Activated T-helper 1 cell treated with anti-CD3 and anti-CD28 coated beads, Interleukin-12 subunit alpha, Interleukin-12 subunit beta, Interleukin-2, Interleukin-4 antibody, amounts not matched to agents 30 ng/mL and 10 ng/mL and 1 ng/mL, durations not matched to agents 14 hours and 24 hours and 36 hours (primary cell): ENCODE results near the gene LIG3. TPM values are rescaled to one million over a fixed set of nuclear protein-coding genes. Genes with fewer than 3 reads are reported as not detected.

Source experiments
- DNase-seq: peaks from one replicate; pipeline ENCODE4 v3.0.0; 2021; ENCODE audit warnings: low spot score
- H3K27ac Mint-ChIP-seq: one replicate; pipeline ENCODE4 v1.8.0; 2021; ENCODE audit warnings: mild to moderate bottlenecking, mixed read lengths
- H3K27me3 Mint-ChIP-seq: one replicate; pipeline ENCODE4 v1.8.0; 2022; ENCODE audit warnings: mild to moderate bottlenecking, moderate library complexity, mixed read lengths; ENCODE audit not compliant: insufficient read depth
- H3K36me3 Mint-ChIP-seq: one replicate; pipeline ENCODE4 v1.8.0; 2021; ENCODE audit warnings: low read depth, mixed read lengths
- H3K4me1 Mint-ChIP-seq: one replicate; pipeline ENCODE4 v1.8.0; 2021; ENCODE audit warnings: low read depth, mixed read lengths
- H3K4me3 Mint-ChIP-seq: one replicate; pipeline ENCODE4 v1.8.0; 2021; ENCODE audit warnings: mild to moderate bottlenecking, moderate library complexity, mixed read lengths
- H3K9me3 Mint-ChIP-seq: one replicate; pipeline ENCODE4 v1.8.0; 2021; ENCODE audit warnings: mixed read lengths
- intact Hi-C: fragments of 100-400 bp; cut with micrococcal nuclease; formaldehyde crosslinking; loops from one replicate; pipeline ENCODE4 v1.15.1; 2024
- total RNA-seq: library from RNA; stranded (reverse); gene quantifications from 2 replicates; pipeline ENCODE4 v1.2.3, GENCODE V29; 2022

The LIG3 gene
- total RNA-seq, 1 donor from 2014 or later, result 75.2 TPM

DNA sequence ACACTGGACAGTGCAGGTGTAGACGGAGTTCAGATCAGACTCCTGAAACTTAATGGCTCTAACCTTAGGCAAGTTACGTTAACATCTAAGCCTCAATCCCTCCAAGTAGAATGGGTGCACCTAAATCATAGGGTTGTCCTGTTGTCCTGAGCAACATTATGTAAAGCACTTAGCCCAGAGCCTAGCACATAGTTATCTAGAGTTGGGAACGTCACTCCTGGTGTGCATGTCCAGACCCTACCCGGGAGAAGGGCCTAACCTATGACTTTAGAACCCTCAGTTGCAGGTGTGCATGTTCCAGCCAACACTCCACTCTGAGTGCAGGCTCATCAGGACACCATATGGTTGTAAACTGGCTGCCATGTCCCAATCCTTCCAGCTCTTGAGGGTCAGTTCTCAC, 26.0 kb downstream of the LIG3 start:
- Mint-ChIP-seq H3K4me1 (no peaks in the 10 kb centered on the region), H3K4me3 (no peak overlapping the region), H3K36me3 (peaks cover 59% of the 10 kb centered on the region), H3K9me3 (no peaks in the 10 kb centered on the region), H3K27ac (no peak overlapping the region), H3K27me3 (no peaks in the 10 kb centered on the region)
- DNase-seq, result no peak
- intact Hi-C loops, result no loop called here

DNA sequence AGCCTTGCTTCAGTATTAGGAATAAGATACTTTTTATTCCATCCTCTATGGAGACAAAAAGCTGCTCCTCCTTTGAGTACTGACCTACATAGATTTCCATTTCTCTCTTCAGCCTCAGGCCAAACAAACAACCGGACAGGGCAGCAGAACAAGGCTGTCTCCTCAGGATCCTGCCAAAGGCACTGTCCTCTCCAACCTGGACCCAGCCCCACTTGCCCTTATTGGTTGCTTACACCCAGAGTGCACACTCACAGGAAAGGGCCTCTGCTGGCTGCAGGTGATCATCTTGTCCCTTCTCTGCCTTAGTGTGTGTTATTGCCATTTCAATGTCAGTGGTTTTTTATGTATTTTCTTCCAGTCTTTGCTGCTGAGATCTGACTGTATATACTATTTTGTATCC, 26.6 kb downstream of the LIG3 start:
- Mint-ChIP-seq H3K9me3 (no peaks in the 10 kb centered on the region), H3K4me1 (no peaks in the 10 kb centered on the region), H3K4me3 (no peak overlapping the region), H3K36me3 (peaks cover 60% of the 10 kb centered on the region), H3K27ac (no peak overlapping the region), H3K27me3 (no peaks in the 10 kb centered on the region)
- intact Hi-C loops, result no loop called here
- DNase-seq, result no peak

DNA sequence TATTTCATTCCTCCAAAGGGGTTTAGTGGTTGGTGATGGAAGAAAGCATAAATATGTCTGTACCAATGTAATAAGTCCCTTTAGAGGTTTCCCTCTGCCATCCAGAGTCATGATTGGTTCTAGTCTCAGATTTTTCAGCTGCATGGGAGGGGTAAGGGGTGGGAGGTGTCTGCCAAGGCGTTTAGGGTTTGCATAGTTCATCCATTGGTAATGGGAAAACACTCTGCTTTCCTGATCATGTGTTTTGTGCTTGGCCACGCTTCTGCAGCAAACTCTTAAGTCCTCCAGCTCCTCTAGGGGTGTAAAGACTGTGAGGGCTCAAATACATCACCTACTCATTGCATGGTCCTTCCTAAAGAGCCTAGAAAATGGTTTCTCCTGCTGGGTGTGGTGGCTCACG, 29.8 kb downstream of the LIG3 start:
- Mint-ChIP-seq H3K27me3 (no peaks in the 10 kb centered on the region), H3K36me3 (peaks cover 42% of the 10 kb centered on the region), H3K4me3 (no peak overlapping the region), H3K4me1 (no peaks in the 10 kb centered on the region), H3K9me3 (no peaks in the 10 kb centered on the region), H3K27ac (no peak overlapping the region)
- no peak for DNase-seq
- intact Hi-C loops, result no loop called here

DNA sequence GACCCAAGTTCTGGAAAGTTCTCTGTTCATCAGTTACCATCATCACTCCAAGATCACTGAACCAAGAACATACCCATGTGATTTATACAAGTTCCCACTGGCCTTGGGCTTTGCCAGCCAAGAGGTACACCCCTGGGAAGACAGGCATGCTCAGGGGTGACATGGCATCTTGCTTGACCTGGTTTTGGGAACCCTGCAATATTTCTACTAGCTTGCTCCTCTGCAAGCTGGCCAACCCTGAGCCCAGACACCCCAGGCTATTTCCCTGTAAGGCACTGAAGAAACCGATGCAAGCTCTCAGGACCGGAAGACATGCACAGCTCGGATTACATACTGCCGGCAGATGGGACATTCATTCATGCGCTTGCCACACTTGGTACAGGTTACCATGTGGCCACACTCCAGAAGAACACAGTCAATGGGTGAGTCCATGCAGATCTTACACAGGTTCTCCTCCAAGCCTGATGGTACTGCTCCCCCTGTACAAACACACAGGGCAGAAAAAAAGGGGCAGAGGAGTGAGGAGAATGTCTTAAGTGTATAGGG, 31.4 kb downstream of the LIG3 start:
- Mint-ChIP-seq H3K27ac (no peak overlapping the region), H3K36me3 (peaks cover 42% of the 10 kb centered on the region)
- intact Hi-C loops, result no loop called here

DNA sequence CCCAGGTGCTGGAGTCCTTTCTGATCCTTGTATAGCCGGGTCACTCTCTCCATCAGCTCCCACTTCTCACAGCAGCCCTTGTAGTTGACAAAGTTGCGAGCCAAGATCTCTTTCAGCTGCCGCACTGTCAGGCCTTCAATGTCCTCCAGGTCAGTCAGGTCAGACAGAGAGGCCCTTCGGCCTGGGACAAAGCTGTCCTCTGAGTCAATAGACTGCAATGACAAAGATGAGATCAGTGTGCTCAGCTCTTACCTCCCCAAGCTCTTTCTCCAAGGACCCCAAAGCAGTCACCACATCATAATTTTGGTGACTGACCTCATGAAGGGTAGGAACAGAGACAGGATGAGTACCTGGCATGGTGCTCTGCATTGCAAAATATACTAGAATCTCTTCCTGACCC, 36.1 kb downstream of the LIG3 start:
- peaks cover 50% of the 10 kb centered on the region for H3K36me3 Mint-ChIP-seq
- no peaks in the 10 kb centered on the region for H3K9me3 Mint-ChIP-seq
- no peak overlapping the region for H3K27ac Mint-ChIP-seq
- intact Hi-C loops, result no loop called here
- no peak overlapping the region for H3K4me3 Mint-ChIP-seq
- H3K27me3 Mint-ChIP-seq, result no peaks in the 10 kb centered on the region
- H3K4me1 Mint-ChIP-seq, result peaks cover 33% of the 10 kb centered on the region
- DNase-seq, result no peak

More for the DNA sequence above, 31.4 kb downstream of the LIG3 start:
- H3K27me3 Mint-ChIP-seq, result no peaks in the 10 kb centered on the region
- no peak overlapping the region for H3K4me3 Mint-ChIP-seq
- H3K9me3 Mint-ChIP-seq, result no peaks in the 10 kb centered on the region
- H3K4me1 Mint-ChIP-seq, result no peaks in the 10 kb centered on the region
- DNase-seq, result no peak

DNA sequence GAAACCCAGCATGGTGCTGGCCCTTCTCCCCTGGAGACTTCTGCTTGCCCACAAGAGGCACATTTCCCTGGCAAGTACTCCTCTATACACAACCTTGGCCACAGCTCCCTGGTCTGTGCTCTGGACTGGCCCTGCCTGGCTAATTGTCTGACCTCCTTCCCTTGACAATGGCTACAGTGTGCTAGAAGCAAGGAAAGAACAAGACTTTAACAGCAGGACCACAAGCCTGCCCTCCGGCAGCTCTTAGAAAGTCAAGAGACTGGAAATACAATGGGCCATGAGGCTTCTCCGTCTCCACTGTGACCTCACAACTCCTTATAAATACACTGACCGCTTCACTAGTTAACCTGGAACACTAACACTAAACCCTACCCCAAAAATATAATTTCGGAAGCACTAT, 36.7 kb downstream of the LIG3 start:
- no peaks in the 10 kb centered on the region for H3K9me3 Mint-ChIP-seq
- no peak for DNase-seq
- peaks cover 39% of the 10 kb centered on the region for H3K4me1 Mint-ChIP-seq
- no peak overlapping the region for H3K4me3 Mint-ChIP-seq
- H3K27me3 Mint-ChIP-seq, result no peaks in the 10 kb centered on the region
- peaks cover 48% of the 10 kb centered on the region for H3K36me3 Mint-ChIP-seq
- intact Hi-C loops, result no loop called here
- no peak overlapping the region for H3K27ac Mint-ChIP-seq

DNA sequence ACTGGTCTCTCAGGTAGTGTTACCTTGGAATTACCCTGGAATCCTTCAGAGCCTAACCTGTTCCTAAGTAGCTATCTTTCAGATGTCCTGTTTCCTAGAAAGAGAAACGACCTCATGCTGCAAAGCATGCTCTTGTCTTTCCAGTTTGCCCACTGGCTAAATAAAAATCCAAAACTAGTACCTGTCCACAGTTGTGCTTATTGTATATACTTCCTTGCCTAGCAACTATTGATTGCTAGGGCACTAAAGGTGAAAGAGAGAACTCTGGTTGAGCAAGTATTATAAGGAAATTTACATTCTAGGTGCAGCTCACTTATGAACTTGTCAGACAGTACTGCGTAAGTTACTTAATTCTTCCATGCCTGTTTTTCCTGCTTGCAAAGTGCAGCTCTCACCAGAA, 38.5 kb downstream of the LIG3 start:
- Mint-ChIP-seq H3K36me3 (peaks cover 47% of the 10 kb centered on the region), H3K4me3 (no peak overlapping the region), H3K4me1 (peaks cover 57% of the 10 kb centered on the region), H3K27ac (no peak overlapping the region), H3K9me3 (no peaks in the 10 kb centered on the region), H3K27me3 (no peaks in the 10 kb centered on the region)
- intact Hi-C loops, result no loop called here
- DNase-seq, result no peak

DNA sequence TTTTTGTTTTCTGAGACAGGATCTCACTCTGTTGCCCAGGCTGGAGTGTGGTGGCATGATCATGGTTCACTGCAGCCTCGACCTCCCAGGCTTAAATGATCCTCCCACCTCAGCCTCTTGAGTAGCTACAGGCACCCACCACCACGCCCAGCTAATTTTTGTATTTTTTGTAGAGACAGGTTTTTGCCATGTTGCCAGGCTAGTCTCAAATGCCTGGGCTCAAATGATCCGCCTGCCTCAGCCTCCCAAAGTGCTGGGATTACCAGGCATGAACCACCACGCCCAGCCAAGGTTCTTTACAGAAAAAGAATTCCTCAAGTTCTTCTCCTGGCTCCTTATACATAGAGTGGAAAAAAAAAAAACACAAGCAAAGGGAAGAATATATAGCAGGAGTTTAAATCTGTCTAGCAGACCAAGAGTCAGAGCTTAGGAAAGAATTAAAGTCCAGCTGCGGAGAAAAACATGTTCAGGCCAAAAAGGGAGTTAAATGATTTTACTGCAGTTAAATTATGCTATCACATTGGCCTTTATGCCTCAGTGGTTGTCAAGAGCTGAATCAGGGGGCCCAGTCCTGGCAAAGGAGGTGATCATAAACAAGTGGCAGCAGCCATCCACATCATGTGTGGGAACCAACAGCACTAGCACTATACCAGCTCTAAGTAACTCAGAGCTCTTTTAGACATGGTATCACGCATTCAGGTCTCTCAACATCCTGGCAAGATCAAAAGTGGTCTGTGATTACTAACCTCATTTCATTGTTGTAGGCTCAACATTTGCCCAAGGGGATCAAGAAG, 39.3 kb downstream of the LIG3 start:
- Mint-ChIP-seq H3K9me3 (no peaks in the 10 kb centered on the region), H3K27ac (no peak overlapping the region), H3K36me3 (peaks cover 47% of the 10 kb centered on the region), H3K27me3 (no peaks in the 10 kb centered on the region), H3K4me1 (peaks cover 64% of the 10 kb centered on the region), H3K4me3 (no peak overlapping the region)
- DNase-seq, result no peak
- intact Hi-C loops, result loop anchor here (5.0 kb wide), 1 partner anchor 37 kb away; the partner anchor contains the start of gene LIG3

DNA sequence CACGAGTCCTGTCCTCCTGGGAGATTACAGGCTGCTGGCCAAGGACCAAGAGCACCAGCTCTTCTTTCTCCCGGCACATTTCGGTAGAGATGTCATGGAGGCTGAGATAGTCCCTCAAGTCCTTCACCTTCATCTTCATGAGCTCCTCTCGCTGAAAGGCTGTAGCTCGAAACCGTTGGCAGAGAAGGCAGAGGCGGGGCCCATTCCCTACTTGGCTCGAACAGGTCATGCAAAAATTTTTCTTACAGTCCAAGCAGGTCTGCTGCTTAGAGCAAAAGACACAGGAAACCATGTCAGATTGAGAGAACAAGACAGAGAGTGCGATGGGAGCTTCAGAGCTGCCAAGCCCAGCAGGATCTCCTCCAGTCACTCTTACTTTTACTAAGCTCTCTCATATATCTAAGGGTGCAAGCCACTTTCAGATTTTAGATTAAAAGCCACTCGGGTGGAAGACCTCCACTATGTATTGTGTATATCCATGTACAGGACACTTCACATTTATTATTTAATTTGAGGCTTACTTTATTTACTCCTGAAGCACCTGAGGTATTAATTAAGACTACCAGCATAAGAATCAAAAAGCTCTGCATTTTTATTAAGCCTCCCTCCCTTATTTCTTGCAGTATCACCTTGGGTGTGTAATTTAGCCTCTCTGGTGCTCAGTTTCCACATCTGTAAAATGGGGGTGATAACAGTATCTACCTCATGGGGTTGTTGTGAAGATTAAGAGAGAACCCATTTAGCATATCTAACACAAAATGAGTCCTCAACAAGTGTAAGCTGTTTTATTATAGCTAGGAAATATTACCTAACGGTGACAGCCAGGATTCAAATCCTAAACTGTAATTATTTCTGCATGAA, 41.4 kb downstream of the LIG3 start:
- no peaks in the 10 kb centered on the region for H3K27me3 Mint-ChIP-seq
- intact Hi-C loops, result loop anchor here (1.0 to 5.0 kb wide), 5 partner anchors 23 to 98 kb away; partner anchors contain the start of genes LIG3, RAD51D and RFFL
- peaks cover 53% of the 10 kb centered on the region for H3K36me3 Mint-ChIP-seq
- DNase-seq, result no peak
- H3K27ac Mint-ChIP-seq, result peak overlapping the region; percentile 99
- H3K4me1 Mint-ChIP-seq, result peaks cover 70% of the 10 kb centered on the region
- H3K4me3 Mint-ChIP-seq, result peak overlapping the region; percentile 79
- no peaks in the 10 kb centered on the region for H3K9me3 Mint-ChIP-seq

DNA sequence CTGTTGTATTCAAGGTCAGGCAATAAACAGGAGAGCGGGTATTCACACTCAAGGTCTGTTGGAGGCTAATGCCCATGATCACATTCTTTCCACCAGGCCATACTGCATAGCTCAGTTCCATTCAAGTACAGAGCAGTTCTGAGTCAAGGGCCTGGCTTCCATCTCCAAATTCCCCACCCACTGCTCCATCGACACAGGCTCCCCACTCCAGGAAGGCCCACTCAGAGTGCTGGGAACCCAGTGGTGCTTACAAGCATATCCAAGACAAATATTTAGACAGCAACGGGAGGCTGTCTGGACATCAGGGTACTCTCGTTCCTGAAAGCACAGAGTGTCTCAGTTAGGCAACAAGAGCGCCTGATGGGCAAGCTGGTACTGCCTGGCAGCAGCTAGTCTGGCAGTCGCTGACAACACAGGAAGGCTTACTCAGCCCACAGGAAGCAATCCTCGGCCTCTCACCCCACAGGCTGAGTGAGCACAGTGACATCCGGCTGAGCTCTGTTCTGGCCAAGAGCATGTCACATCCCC, 42.3 kb downstream of the LIG3 start:
- Mint-ChIP-seq H3K4me3 (peak overlapping the region; percentile 79), H3K4me1 (peaks cover 70% of the 10 kb centered on the region), H3K9me3 (no peaks in the 10 kb centered on the region), H3K36me3 (peaks cover 45% of the 10 kb centered on the region), H3K27me3 (no peaks in the 10 kb centered on the region), H3K27ac (peak overlapping the region; percentile 99)
- peak; percentile 67 for DNase-seq
- intact Hi-C loops, result loop anchor here (1.0 to 5.0 kb wide), 7 partner anchors 24 to 97 kb away; partner anchors contain the start of genes LIG3, RAD51D and RFFL

DNA sequence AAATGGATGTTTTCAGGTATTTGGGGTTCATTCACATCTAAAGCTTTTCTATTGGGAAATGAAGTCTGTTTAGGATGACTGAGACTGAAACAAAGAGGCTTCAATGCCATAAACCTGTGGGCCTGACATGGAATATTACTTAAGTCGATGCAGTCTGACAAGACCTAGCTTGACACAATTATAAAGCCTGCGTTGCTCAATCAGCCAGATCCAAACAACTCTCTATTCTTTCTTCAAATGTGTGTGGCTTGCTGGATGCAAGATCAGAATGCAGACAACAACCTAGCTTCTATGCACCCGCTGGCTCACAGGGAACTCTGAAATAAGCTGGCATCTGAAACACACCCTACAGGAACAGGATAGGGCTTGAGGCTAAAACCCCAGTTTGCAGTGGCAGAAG, 43.2 kb downstream of the LIG3 start:
- Mint-ChIP-seq H3K9me3 (no peaks in the 10 kb centered on the region), H3K27ac (peak overlapping the region; percentile 99), H3K27me3 (no peaks in the 10 kb centered on the region), H3K4me3 (peak overlapping the region; percentile 48), H3K36me3 (peaks cover 37% of the 10 kb centered on the region), H3K4me1 (peaks cover 66% of the 10 kb centered on the region)
- no peak for DNase-seq
- intact Hi-C loops, result loop anchor here (1.0 to 5.0 kb wide), 3 partner anchors 28 to 66 kb away; partner anchors contain the start of gene LIG3

DNA sequence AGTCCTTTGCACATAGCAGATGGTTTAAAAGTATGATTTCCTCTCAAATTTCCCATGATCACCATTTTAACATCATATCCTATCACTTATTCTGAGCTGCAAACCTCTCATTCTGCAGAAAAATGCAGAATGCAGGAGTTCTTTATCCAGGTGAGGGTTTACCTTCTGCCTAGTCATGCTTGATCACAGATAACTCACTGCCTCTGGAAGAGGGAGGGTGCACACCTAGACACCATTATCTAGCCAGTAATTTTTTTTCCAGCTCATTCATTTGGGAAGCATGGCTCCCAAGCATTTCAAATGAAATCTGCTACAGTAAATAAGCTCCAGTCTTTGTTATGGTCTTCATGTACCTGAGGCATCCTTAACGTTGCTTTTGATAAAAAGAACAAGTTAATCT, 45.2 kb downstream of the LIG3 start:
- Mint-ChIP-seq H3K27me3 (no peaks in the 10 kb centered on the region), H3K9me3 (no peaks in the 10 kb centered on the region), H3K36me3 (peaks cover 26% of the 10 kb centered on the region), H3K27ac (no peak overlapping the region), H3K4me3 (no peak overlapping the region), H3K4me1 (peaks cover 56% of the 10 kb centered on the region)
- intact Hi-C loops, result no loop called here
- no peak for DNase-seq
